Tibial artery (tissue), 4 donors: ENCODE results near the gene GXYLT1.

Source experiments
- DNase-seq, 2 donors: peaks; one replicate each; pipeline ENCODE4 v3.0.0-alpha.2; 2019
- H3K27ac ChIP-seq, 2 donors: fragments of 200-600 bp; sonication (generic) in 1 of 2; 1 replicate in 1 of 2; 2 replicates in 1 of 2; pipeline ENCODE4 v1.5.1; 2018 to 2019; ENCODE audit warnings: mild to moderate bottlenecking in 1 of 2
- H3K27me3 ChIP-seq, 2 donors: fragments of 200-600 bp; sonication (generic) in 1 of 2; one replicate each; pipeline versions ENCODE4 v1.5.1 to v1.6.0; 2016 to 2019
- H3K36me3 ChIP-seq, 3 donors: fragments of 200-600 bp; sonication (generic) in 2 of 3; one replicate each; pipeline ENCODE4 v1.5.1; 2016 to 2019; ENCODE audit warnings: mild to moderate bottlenecking in 2 of 3
- H3K4me1 ChIP-seq, 4 donors: fragments of 200-600 bp; sonication (generic) in 2 of 4; 1 replicate in 3 of 4; 2 replicates in 1 of 4; pipeline ENCODE4 v1.5.1; 2016 to 2019
- H3K4me3 ChIP-seq, 2 donors: fragments of 200-600 bp; sonication (generic) in 1 of 2; 1 replicate in 1 of 2; 2 replicates in 1 of 2; pipeline ENCODE4 v1.5.1; 2018 to 2019; ENCODE audit warnings: mild to moderate bottlenecking in 2 of 2
- H3K9me3 ChIP-seq, 3 donors: fragments of 200-600 bp; sonication (generic) in 1 of 3; one replicate each; pipeline ENCODE4 v1.5.1; 2016 to 2019
- intact Hi-C: fragments of 100-400 bp; cut with DNase I; formaldehyde crosslinking; loops from one replicate; pipeline ENCODE4 v1.15.0; 2023; ENCODE audit warnings: low total_unique reads
- TF ChIP-seq, protein P1 (sequence below), 2 experiments: fragments of 200-600 bp in 1 of 2; fragments of 450-650 bp in 1 of 2; IDR thresholded peaks; one replicate each; pipeline ENCODE4 v1.5.1; 2017 to 2019; ENCODE audit warnings: antibody characterized with exemption in 2 of 2, mild to moderate bottlenecking in 1 of 2, moderate library complexity in 1 of 2

GXYLT1 gene

DNA sequence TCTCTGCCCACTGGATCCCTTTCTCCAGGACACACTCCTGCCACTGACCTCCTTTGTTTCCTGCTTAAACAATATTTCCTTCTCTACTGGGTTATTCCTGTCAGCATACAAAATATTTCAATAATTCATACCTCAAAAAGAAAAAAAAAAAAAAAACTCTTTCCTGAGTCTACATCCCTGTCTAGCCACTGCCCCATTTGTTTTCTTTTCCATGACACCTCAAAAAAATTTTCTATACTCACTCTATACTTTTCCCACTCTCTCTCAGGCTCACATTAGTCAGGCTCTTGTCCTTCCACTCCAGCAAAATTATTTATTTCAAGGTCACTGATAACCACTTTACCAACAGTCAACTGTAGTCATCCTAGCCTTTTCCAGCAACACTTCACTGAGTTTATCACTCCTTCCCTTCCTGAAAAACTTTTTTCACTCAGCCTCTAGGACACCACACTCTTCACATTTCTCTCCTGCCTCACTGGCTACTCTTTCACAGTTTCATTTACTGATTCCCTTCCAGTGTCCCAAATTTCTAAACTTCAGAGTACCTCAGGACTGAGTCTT, 29.4 kb upstream of the GXYLT1 start:
- no peaks in the 10 kb centered on the region for H3K27me3 ChIP-seq
- TF ChIP-seq, protein P1, sequence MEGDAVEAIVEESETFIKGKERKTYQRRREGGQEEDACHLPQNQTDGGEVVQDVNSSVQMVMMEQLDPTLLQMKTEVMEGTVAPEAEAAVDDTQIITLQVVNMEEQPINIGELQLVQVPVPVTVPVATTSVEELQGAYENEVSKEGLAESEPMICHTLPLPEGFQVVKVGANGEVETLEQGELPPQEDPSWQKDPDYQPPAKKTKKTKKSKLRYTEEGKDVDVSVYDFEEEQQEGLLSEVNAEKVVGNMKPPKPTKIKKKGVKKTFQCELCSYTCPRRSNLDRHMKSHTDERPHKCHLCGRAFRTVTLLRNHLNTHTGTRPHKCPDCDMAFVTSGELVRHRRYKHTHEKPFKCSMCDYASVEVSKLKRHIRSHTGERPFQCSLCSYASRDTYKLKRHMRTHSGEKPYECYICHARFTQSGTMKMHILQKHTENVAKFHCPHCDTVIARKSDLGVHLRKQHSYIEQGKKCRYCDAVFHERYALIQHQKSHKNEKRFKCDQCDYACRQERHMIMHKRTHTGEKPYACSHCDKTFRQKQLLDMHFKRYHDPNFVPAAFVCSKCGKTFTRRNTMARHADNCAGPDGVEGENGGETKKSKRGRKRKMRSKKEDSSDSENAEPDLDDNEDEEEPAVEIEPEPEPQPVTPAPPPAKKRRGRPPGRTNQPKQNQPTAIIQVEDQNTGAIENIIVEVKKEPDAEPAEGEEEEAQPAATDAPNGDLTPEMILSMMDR (IDR thresholded peaks at IDR 0.05): no peak
- peaks cover 0 to 9% (median 7%) of the 10 kb centered on the region in 3 donors for H3K36me3 ChIP-seq
- DNase-seq: no peak
- intact Hi-C loops: no loop called here
- no peak overlapping the region for H3K27ac ChIP-seq
- no peak overlapping the region for H3K4me3 ChIP-seq
- H3K4me1 ChIP-seq: no peaks in the 10 kb centered on the region
- H3K9me3 ChIP-seq: no peaks in the 10 kb centered on the region

DNA sequence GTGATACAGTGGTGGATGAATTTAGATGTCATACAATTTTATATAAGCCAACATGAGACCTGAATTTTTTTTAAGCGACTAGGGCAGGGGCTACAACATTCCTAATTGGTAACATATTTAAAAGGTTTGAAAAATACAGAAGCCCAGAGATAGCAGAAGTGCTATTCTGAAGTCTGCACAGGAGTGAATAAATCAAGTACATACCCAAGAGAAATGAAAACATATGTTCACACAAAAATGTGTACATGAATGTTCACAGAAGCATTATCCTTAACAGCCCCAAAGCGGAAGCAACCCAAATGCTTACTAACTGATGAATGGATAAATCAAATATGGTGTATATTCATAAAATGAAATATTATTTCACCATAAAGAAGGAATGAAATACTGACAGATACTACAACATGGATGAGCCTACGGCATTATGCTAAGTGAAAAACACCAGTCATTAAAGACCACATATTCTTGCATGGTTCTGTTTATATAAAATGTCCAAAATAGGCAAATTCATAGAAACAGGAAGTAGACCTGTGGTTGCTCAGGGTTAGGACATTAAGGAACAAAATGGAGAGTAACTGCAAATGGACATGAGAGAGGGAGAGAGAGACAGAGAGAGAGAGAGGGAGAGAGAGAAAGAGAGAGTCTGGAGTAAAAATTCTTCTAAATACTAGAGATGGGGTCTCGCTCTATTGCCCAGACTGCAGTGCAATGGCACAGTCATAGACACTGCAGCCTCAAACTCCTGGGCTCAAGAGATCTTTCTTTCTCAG, 28.0 kb upstream of the GXYLT1 start:
- peaks cover 0 to 9% (median 7%) of the 10 kb centered on the region in 3 donors for H3K36me3 ChIP-seq
- intact Hi-C loops: no loop called here

DNA sequence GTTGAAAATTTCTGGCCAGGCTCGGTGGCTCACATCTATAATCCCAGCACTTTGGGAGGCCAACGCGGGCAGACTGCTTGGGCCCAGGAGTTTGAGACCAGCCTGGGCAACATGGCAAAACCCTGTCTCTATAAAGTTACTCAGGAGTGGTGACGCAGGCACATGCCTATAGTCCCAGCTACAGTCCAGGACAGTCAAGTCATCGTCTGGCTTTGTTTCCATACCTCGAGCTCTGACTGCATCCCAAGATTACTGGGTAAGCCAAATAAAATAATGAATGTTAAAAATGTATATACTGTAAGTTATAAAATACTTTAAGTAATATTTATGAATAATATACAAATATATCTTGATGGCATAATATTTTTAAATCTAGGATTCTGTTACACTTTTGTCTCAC, 23.0 kb upstream of the GXYLT1 start:
- TF ChIP-seq, protein P1 (IDR thresholded peaks at IDR 0.05): no peak
- Histone ChIP-seq H3K36me3 (peaks cover 0 to 9% (median 0%) of the 10 kb centered on the region in 3 donors), H3K9me3 (no peaks in the 10 kb centered on the region), H3K4me1 (peaks cover 0 to 8% (median 3%) of the 10 kb centered on the region in 4 donors), H3K27ac (no peak overlapping the region), H3K4me3 (no peak overlapping the region), H3K27me3 (no peaks in the 10 kb centered on the region)
- DNase-seq: no peak
- intact Hi-C loops: no loop called here

More for the DNA sequence above, 28.0 kb upstream of the GXYLT1 start:
- Histone ChIP-seq H3K27me3 (no peaks in the 10 kb centered on the region), H3K4me3 (no peak overlapping the region), H3K4me1 (no peaks in the 10 kb centered on the region), H3K9me3 (no peaks in the 10 kb centered on the region), H3K27ac (no peak overlapping the region)
- TF ChIP-seq, protein P1 (IDR thresholded peaks at IDR 0.05): no peak
- no peak for DNase-seq

DNA sequence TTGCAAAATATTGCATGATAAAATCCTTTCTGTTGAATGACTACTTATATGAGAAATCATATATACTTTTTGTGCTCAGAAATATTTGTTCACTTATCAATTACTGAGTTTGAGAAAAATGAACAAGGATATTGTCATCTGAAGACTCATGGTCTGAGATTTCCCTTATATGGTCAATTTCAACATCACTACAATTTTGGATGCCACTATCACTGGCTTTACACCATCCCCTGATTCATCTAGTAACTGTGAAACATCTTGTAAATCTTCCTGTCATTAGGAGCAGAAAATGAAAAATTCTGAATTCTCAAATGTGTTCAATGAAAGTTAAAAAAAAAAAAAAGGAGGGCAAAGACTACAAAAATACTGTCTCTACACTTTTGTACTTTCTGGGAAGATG, 21.8 kb upstream of the GXYLT1 start:
- Histone ChIP-seq H3K27me3 (no peaks in the 10 kb centered on the region), H3K36me3 (peaks cover 0 to 9% (median 0%) of the 10 kb centered on the region in 3 donors), H3K4me3 (no peak overlapping the region), H3K27ac (no peak overlapping the region), H3K4me1 (peaks cover 0 to 14% (median 4%) of the 10 kb centered on the region in 4 donors), H3K9me3 (no peaks in the 10 kb centered on the region)
- intact Hi-C loops: no loop called here
- TF ChIP-seq, protein P1 (IDR thresholded peaks at IDR 0.05): no peak
- DNase-seq: no peak

DNA sequence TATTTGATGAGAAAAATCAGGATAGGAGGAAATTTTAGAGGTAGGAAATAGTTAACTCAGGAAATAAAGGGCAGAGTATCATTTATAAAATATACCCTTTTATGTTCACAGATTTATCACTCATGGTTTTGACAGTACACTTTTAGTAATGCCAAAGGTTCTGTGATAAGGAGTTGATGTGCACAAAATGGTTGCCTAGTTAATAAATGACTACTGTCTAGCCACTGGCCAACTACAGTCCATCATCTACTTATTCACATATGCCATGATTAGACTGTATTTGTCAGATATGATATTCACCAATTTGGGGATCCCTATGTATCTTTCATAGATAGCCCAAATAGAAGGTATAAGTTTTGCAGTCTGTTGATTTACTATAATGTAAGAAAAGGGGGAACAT, 19.2 kb upstream of the GXYLT1 start:
- Histone ChIP-seq H3K9me3 (no peaks in the 10 kb centered on the region), H3K27ac (no peak overlapping the region), H3K36me3 (peaks cover 0 to 16% (median 13%) of the 10 kb centered on the region in 3 donors), H3K4me1 (peaks cover 0 to 14% (median 4%) of the 10 kb centered on the region in 4 donors), H3K27me3 (no peaks in the 10 kb centered on the region), H3K4me3 (no peak overlapping the region)
- DNase-seq: no peak
- TF ChIP-seq, protein P1 (IDR thresholded peaks at IDR 0.05): no peak
- intact Hi-C loops: no loop called here
